AG10803 (cell line): ENCODE data around the gene C4orf50.

ENCODE experiments used
- DNase-seq: peaks from one replicate; pipeline ENCODE4 v3.0.0; 2010; ENCODE audit warnings: low read depth
- H3K4me3 ChIP-seq: 2 replicates; pipeline ENCODE4 v1.5.1; 2011; ENCODE audit warnings: mild to moderate bottlenecking, low read length, control low read depth
- TF ChIP-seq, protein P1 (sequence below): conservative IDR thresholded peaks from 2 replicates; pipeline ENCODE4 v1.5.1; 2011; ENCODE audit warnings: mild to moderate bottlenecking, low read length, control low read depth, inconsistent platforms

Gene C4orf50

DNA sequence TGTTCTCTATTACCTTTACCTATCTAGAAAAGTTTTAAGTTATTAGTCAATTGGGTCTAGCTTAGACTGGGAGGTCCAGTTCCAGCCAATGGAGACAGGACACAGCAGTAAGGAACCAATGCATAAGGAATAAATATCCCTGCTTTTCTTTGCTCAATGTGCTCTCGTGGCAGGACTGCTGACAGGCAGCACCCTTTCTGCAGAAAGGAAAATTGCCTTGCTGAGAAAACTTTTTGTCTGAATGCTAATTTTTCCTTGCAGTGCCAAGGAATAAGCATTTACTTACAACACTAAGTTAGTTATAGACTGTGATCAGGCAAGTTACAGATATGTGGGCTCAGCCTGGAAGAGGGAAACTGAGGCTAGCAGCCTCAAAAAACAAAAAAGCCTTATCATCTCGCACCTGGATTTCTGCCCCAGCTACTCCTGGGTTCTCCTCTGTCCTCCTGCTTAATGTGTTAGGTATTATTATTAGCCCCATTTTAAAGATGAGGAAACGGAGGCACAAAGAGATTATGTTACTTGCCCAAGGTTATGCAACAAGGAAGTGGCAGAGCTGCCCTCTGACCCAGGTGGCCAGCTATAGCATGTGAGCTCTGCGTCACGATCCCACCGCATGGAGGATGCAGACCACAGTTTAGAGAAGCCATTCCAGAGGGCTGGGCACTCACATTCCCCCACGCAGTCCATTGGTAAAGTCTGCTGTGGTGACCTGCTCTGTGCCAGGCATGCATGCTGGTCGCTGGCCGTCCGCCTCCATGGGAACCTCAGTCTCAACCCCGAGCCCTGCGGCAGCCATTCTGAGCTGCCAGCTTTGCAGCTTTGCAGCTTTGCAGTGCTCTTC, 40.5 kb upstream of the C4orf50 start:
- no peak overlapping the region for H3K4me3 ChIP-seq
- TF ChIP-seq, protein P1, sequence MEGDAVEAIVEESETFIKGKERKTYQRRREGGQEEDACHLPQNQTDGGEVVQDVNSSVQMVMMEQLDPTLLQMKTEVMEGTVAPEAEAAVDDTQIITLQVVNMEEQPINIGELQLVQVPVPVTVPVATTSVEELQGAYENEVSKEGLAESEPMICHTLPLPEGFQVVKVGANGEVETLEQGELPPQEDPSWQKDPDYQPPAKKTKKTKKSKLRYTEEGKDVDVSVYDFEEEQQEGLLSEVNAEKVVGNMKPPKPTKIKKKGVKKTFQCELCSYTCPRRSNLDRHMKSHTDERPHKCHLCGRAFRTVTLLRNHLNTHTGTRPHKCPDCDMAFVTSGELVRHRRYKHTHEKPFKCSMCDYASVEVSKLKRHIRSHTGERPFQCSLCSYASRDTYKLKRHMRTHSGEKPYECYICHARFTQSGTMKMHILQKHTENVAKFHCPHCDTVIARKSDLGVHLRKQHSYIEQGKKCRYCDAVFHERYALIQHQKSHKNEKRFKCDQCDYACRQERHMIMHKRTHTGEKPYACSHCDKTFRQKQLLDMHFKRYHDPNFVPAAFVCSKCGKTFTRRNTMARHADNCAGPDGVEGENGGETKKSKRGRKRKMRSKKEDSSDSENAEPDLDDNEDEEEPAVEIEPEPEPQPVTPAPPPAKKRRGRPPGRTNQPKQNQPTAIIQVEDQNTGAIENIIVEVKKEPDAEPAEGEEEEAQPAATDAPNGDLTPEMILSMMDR, result no peak
- no peak for DNase-seq

DNA sequence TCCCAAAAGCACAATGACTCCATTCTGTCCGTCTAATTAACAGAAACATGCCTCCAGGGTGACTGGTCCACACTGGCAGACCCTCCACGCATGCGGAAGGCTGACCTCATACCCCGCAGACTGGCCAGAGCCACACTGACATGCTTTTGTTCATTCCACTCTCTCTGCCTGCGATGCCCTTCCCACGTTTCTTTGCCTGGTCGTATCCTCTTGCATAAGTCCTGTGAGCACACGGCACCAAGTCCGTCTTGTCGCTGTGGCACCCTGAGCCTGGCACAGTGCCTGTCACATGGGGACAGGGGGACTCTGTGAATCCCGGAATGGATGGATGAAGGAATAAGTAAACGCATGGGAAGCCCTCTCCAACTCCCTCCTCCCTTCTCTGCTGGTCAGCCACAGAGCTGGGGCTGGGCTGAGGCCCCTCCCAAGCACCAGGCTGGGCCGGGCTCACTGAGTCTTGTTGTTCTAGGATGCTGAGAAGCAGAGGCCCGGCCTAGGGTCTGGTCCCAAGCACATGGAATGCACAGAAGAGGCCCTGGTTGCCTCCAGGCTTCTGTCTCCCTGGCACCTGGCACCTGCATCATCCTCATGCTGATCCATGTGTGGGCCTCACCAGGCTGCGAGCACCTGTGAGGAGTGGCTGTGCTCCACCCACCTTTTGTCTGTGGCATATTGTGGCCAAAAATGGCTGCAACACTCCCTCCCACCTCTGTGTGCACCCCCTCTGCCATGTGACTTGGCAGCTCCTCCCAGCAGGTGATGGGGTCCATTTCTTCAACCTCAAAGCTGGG, 38.9 kb upstream of the C4orf50 start:
- H3K4me3 ChIP-seq, result no peak overlapping the region
- TF ChIP-seq, protein P1, result no peak
- DNase-seq, result no peak

DNA sequence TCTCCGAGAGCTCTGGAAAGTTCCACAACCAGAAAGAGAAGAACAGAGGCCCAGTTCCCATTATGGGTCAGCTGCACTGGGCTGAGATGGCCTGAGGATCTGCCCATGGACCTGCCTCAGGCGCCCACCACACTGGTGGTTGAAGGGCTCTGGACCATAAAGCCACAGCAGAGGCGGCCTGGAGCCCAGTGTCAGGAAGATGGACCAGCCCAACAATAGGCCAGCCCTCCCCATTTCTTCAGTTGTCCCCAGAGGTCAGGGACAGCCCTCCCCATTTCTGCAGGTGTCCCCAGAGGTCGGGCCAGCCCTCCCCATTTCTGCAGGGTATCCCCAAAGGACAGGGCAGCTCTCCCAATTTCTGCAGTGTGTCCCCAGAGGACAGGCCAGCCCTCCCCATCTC, 37.2 kb upstream of the C4orf50 start:
- TF ChIP-seq, protein P1, result no peak
- no peak overlapping the region for H3K4me3 ChIP-seq
- no peak for DNase-seq

DNA sequence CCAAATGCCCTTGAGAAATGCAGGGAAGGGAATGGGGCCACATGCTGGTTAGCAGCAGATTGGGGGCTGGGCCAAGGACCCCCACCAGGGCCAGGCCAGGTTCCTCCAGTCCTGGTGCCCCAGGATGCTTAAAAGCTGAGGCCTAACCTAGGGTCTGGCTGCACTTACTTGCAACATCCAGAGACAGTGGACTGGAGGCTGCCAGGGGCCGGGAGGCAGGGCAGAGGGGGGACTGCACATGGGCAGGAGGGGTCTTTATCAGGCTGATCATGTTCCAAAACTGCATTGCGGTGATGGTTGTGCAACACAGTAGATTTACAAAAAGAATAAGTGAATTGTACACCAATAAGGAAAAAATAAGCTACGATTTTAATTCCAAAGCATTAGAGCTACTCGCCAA, 36.8 kb upstream of the C4orf50 start:
- no peak for DNase-seq
- TF ChIP-seq, protein P1, result no peak
- H3K4me3 ChIP-seq, result no peak overlapping the region

DNA sequence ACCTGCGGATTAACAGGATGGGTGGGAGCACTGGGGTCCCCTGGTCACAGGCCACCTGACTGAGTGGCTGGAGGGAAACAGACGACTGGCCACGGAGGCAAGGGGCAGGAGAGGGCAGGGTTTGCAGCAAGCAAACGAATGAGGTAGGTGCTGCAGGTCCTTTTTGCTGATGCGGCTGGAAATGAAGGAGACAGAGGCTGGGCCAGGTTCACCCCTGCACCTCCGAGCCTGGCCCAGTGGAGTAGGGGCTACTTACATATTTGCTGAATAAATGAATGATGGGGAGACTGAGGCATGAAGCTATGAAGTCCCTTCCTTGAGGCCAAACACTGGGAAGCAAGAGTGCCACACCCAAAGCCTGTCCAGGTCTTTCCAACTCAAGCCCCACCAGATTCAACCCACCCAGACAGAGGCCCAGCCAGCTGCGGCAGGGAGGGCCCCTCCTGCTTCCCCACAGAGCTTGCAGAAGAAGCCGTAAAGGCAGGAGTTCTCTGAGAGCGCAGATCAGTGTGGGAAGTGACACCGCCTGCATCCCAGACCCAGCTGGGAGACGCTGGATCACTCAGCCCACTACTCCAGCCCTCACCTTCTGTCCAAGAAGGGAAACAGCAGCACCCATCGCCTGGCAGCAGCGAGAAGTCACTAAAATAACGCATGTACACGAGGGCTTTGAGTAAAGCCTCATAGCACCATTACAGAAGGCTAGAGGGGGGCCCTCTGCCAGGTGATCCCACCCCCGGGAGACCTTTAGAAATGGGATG, 36.1 kb upstream of the C4orf50 start:
- no peak for DNase-seq
- no peak overlapping the region for H3K4me3 ChIP-seq
- TF ChIP-seq, protein P1, result no peak

DNA sequence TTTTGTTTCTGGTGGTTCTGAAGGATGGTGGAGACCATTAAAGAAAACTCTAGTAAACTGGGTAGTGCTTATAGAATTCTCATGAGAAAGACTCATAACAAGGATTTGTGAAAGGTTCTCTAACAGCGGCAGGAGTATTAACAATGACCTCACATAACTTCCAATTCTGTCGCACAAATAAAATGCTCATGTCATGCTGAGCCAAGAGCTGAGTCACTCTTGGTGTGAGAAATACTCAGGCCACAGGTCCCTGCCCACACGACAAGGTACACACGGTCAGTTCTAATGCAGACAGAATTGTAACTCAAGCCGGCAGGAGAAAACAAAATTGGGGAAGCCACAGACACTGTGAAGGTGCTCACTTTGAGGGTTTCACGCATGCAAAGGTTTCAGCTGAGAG, 34.4 kb upstream of the C4orf50 start:
- DNase-seq, result no peak
- TF ChIP-seq, protein P1, result no peak
- no peak overlapping the region for H3K4me3 ChIP-seq
